Natural killer cell (primary cell): ENCODE results near the gene FPR3. TPM values are rescaled to one million over a fixed set of nuclear protein-coding genes. Genes with fewer than 3 reads are reported as not detected.

ENCODE experiments used
- ATAC-seq, 3 donors: fragments of 150-1000 bp in 2 of 3; fragments of 200-7000 bp in 1 of 3; cut with Tn5 transposase; 1 replicate in 1 of 3; 2 replicates in 2 of 3; pipeline ENCODE4 v1.10.0; 2021; ENCODE audit warnings: mild to moderate bottlenecking in 2 of 3, moderate library complexity in 2 of 3
- DNase-seq, 2 donors: peaks; one replicate each; pipeline versions ENCODE4 v3.0.0 to v3.0.0-alpha.2; 2013 to 2021; ENCODE audit warnings: mixed read lengths in 1 of 2
- H3K27ac ChIP-seq: one replicate; pipeline ENCODE4 v1.5.1; 2013; ENCODE audit warnings: mild to moderate bottlenecking, low read length
- H3K27me3 ChIP-seq: one replicate; pipeline ENCODE4 v1.6.1; 2013; ENCODE audit warnings: low read length; ENCODE audit not compliant: control insufficient read depth, insufficient read depth
- H3K36me3 ChIP-seq: one replicate; pipeline ENCODE4 v1.6.1; 2013; ENCODE audit warnings: low read length; ENCODE audit not compliant: control insufficient read depth, insufficient read depth
- H3K4me1 ChIP-seq: one replicate; pipeline ENCODE4 v1.6.1; 2013; ENCODE audit warnings: low read length; ENCODE audit not compliant: control insufficient read depth, insufficient read depth
- H3K4me3 ChIP-seq: one replicate; pipeline ENCODE4 v1.5.1; 2013; ENCODE audit warnings: low read length
- H3K9me3 ChIP-seq: one replicate; pipeline ENCODE4 v1.6.1; 2013; ENCODE audit warnings: low read length; ENCODE audit not compliant: control insufficient read depth, insufficient read depth
- H3K27ac Mint-ChIP-seq, 2 donors: one replicate each; pipeline ENCODE4 v1.8.0; 2022; ENCODE audit warnings: mild to moderate bottlenecking in 2 of 2, mixed read lengths in 2 of 2, moderate library complexity in 1 of 2
- H3K27me3 Mint-ChIP-seq, 2 donors: one replicate each; pipeline ENCODE4 v1.8.0; 2022; ENCODE audit warnings: low read depth in 2 of 2, mixed read lengths in 2 of 2
- H3K36me3 Mint-ChIP-seq: one replicate; pipeline ENCODE4 v1.8.0; 2022; ENCODE audit warnings: mixed read lengths
- H3K4me1 Mint-ChIP-seq, 2 donors: one replicate each; pipeline ENCODE4 v1.8.0; 2022; ENCODE audit warnings: mixed read lengths in 2 of 2
- H3K4me3 Mint-ChIP-seq: one replicate; pipeline ENCODE4 v1.8.0; 2022; ENCODE audit warnings: mild to moderate bottlenecking, moderate library complexity, mixed read lengths
- H3K9me3 Mint-ChIP-seq, 2 donors: one replicate each; pipeline ENCODE4 v1.8.0; 2022; ENCODE audit warnings: mixed read lengths in 2 of 2
- CTCF ChIP-seq: fragments of 200-600 bp; IDR thresholded peaks from one replicate; pipeline ENCODE4 v1.8.0; 2022; ENCODE audit warnings: antibody characterized with exemption
- WGBS: methylation state at CpG from one replicate; pipeline ENCODE4 v1.1.7; 2013; ENCODE audit warnings: missing lambda C conversion rate; ENCODE audit not compliant: insufficient coverage; 5-methylcytosine and 5-hydroxymethylcytosine counted together
- intact Hi-C: fragments of 100-400 bp; cut with micrococcal nuclease; formaldehyde crosslinking; loops from one replicate; pipeline ENCODE4 v1.14.2; 2022
- total RNA-seq, 4 donors: library from RNA; stranded (reverse); fragments of 120-200 nt in 1 of 4; gene quantifications; one replicate each; pipeline versions ENCODE4 v1.2.3 to v1.2.4, GENCODE V29; 2013 to 2022

FPR3 gene
- total RNA-seq, 3 donors from 2014 or later (not counting 1 experiment from before 2014, with no cell fraction given) = 0.28 TPM; not detected in 2

GRCh38 chr19:51821921-51822320 is 27.0 kb downstream of the FPR3 start:
- Mint-ChIP-seq H3K4me1 (no peaks in the 10 kb centered on the region), H3K36me3 (peaks cover 10% of the 10 kb centered on the region), H3K9me3 (peaks cover 4 to 10% of the 10 kb centered on the region in 2 donors), H3K27me3 (peaks cover 0 to 12% of the 10 kb centered on the region in 2 donors), H3K4me3 (no peak overlapping the region), H3K27ac (no peak overlapping the region)
- Histone ChIP-seq H3K36me3 (no peaks in the 10 kb centered on the region), H3K4me3 (no peak overlapping the region), H3K27ac (no peak overlapping the region), H3K9me3 (peaks cover 9% of the 10 kb centered on the region), H3K27me3 (no peaks in the 10 kb centered on the region), H3K4me1 (peaks cover 17% of the 10 kb centered on the region)
- DNase-seq (no peak), ATAC-seq (no peak)
- TF ChIP-seq CTCF = no peak
- intact Hi-C loops = no loop called here

GRCh38 chr19:51822325-51822724 is 27.4 kb downstream of the FPR3 start:
- no peak overlapping the region for H3K27ac Mint-ChIP-seq
- peak in 1 of 3 donors; percentile 65 for ATAC-seq

GRCh38 chr19:51822946-51823345 is 28.0 kb downstream of the FPR3 start:
- H3K4me1 ChIP-seq = peaks cover 17% of the 10 kb centered on the region

More at GRCh38 chr19:51822325-51822724, 27.4 kb downstream of the FPR3 start:
- H3K27ac ChIP-seq = no peak overlapping the region
- peaks cover 17% of the 10 kb centered on the region for H3K4me1 ChIP-seq
- H3K4me3 ChIP-seq = no peak overlapping the region
- WGBS = 87% methylated on average over 2 of the region's 2 CpGs
- intact Hi-C loops = no loop called here
- H3K36me3 ChIP-seq = no peaks in the 10 kb centered on the region
- Mint-ChIP-seq H3K9me3 (peaks cover 4 to 10% of the 10 kb centered on the region in 2 donors), H3K4me3 (no peak overlapping the region), H3K27me3 (peaks cover 0 to 12% of the 10 kb centered on the region in 2 donors), H3K4me1 (no peaks in the 10 kb centered on the region), H3K36me3 (peaks cover 10% of the 10 kb centered on the region)
- H3K9me3 ChIP-seq = peaks cover 10% of the 10 kb centered on the region
- no peak for DNase-seq
- H3K27me3 ChIP-seq = no peaks in the 10 kb centered on the region
- no peak for TF ChIP-seq CTCF

More at GRCh38 chr19:51822946-51823345, 28.0 kb downstream of the FPR3 start:
- DNase-seq (no peak), ATAC-seq (no peak)
- Histone ChIP-seq H3K4me3 (no peak overlapping the region), H3K36me3 (no peaks in the 10 kb centered on the region), H3K9me3 (peaks cover 10% of the 10 kb centered on the region), H3K27ac (no peak overlapping the region), H3K27me3 (no peaks in the 10 kb centered on the region)
- WGBS = 100% methylated on average over 1 of the region's 3 CpGs
- H3K27ac Mint-ChIP-seq = no peak overlapping the region
- intact Hi-C loops = no loop called here
- no peaks in the 10 kb centered on the region for H3K4me1 Mint-ChIP-seq
- peaks cover 10% of the 10 kb centered on the region for H3K36me3 Mint-ChIP-seq
- H3K9me3 Mint-ChIP-seq = peaks cover 4 to 11% of the 10 kb centered on the region in 2 donors
- H3K27me3 Mint-ChIP-seq = peaks cover 0 to 12% of the 10 kb centered on the region in 2 donors
- no peak overlapping the region for H3K4me3 Mint-ChIP-seq
- no peak for TF ChIP-seq CTCF
